Neuronal stem cell (in vitro differentiated cells): ENCODE data around the gene NADK2.
"Not testable (repeated sequence)": the region's sequence is repeated elsewhere in the genome, so short reads cannot be mapped to it uniquely, and the experiment has no call there.

Experiments used
- DNase-seq: peaks from one replicate; pipeline ENCODE4 v3.0.0-alpha.2; 2013; ENCODE audit warnings: low spot score
- H2AFZ ChIP-seq: one replicate; pipeline ENCODE4 v1.6.1; 2013; ENCODE audit warnings: mild to moderate bottlenecking, low read length, inconsistent platforms
- H2AK5ac ChIP-seq: 2 replicates; pipeline ENCODE4 v1.6.1; 2013; ENCODE audit warnings: low read depth, mild to moderate bottlenecking, inconsistent platforms, low read length, moderate library complexity, mixed read lengths
- H2BK120ac ChIP-seq: 2 replicates; pipeline ENCODE4 v1.6.1; 2013; ENCODE audit warnings: low read depth, mild to moderate bottlenecking, inconsistent platforms, low read length, moderate library complexity, mixed read lengths
- H2BK12ac ChIP-seq: one replicate; pipeline ENCODE4 v1.6.1; 2013; ENCODE audit warnings: low read length, inconsistent platforms
- H2BK15ac ChIP-seq: 2 replicates; pipeline ENCODE4 v1.6.1; 2013; ENCODE audit warnings: mild to moderate bottlenecking, low read length, inconsistent platforms, mixed read lengths
- H2BK5ac ChIP-seq: one replicate; pipeline ENCODE4 v1.6.1; 2013; ENCODE audit warnings: inconsistent platforms, mild to moderate bottlenecking, low read length, moderate library complexity
- H3K14ac ChIP-seq: one replicate; pipeline ENCODE4 v1.6.1; 2013; ENCODE audit warnings: low read length, inconsistent platforms
- H3K18ac ChIP-seq: 2 replicates; pipeline ENCODE4 v1.6.1; 2013; ENCODE audit warnings: low read length, inconsistent platforms
- H3K23ac ChIP-seq: 2 replicates; pipeline ENCODE4 v1.6.1; 2013; ENCODE audit warnings: low read depth, mild to moderate bottlenecking, mixed read lengths, low read length, inconsistent platforms; ENCODE audit not compliant: poor library complexity
- H3K27ac ChIP-seq: replicated peaks from 3 replicates; pipeline ENCODE4 v1.5.1; 2013; ENCODE audit warnings: low read length, inconsistent platforms
- H3K27me3 ChIP-seq, 3 experiments: 2 replicates each; pipeline ENCODE4 v1.6.1; 2013; ENCODE audit warnings: low read length in 3 of 3, mild to moderate bottlenecking in 2 of 3, inconsistent platforms in 1 of 3, low read depth in 1 of 3, mixed read lengths in 1 of 3, moderate library complexity in 1 of 3; ENCODE audit not compliant: control insufficient read depth in 3 of 3, insufficient read depth in 3 of 3
- H3K36me3 ChIP-seq, 2 donors: replicated peaks in 1 of 2; 2 replicates each; pipeline ENCODE4 v1.6.1; 2013; ENCODE audit warnings: low read length in 2 of 2; ENCODE audit not compliant: control insufficient read depth in 2 of 2, insufficient read depth in 2 of 2
- H3K4ac ChIP-seq: 2 replicates; pipeline ENCODE4 v1.6.1; 2013; ENCODE audit warnings: inconsistent platforms, mild to moderate bottlenecking, low read length, moderate library complexity
- H3K4me1 ChIP-seq, 2 donors: 1 replicate in 1 of 2; 2 replicates in 1 of 2; pipeline ENCODE4 v1.6.1; 2013; ENCODE audit warnings: low read length in 2 of 2, low read depth in 1 of 2; ENCODE audit not compliant: control insufficient read depth in 2 of 2, insufficient read depth in 1 of 2
- H3K4me2 ChIP-seq: one replicate; pipeline ENCODE4 v1.6.1; 2013; ENCODE audit warnings: mild to moderate bottlenecking, low read length, inconsistent platforms; ENCODE audit not compliant: insufficient read depth, poor library complexity, severe bottlenecking
- H3K4me3 ChIP-seq, 2 donors: 2 replicates each; pipeline ENCODE4 v1.5.1; 2013; ENCODE audit warnings: low read length in 2 of 2, mild to moderate bottlenecking in 2 of 2, inconsistent platforms in 1 of 2, moderate library complexity in 1 of 2
- H3K79me1 ChIP-seq: one replicate; pipeline ENCODE4 v1.6.1; 2013; ENCODE audit warnings: low read depth, mild to moderate bottlenecking, inconsistent platforms, low read length, moderate library complexity
- H3K9ac ChIP-seq: one replicate; pipeline ENCODE4 v1.6.1; 2013; ENCODE audit warnings: mild to moderate bottlenecking, low read depth, low read length, inconsistent platforms; ENCODE audit not compliant: poor library complexity
- H3K9me3 ChIP-seq, 2 donors: replicated peaks in 1 of 2; 2 replicates each; pipeline versions ENCODE3 to v1.6.1; 2013; ENCODE audit warnings: low read length in 2 of 2, mild to moderate bottlenecking in 2 of 2, inconsistent platforms in 1 of 2, low read depth in 1 of 2, mixed read lengths in 1 of 2, moderate library complexity in 1 of 2; ENCODE audit not compliant: control insufficient read depth in 2 of 2, insufficient read depth in 1 of 2
- H4K8ac ChIP-seq: one replicate; pipeline ENCODE4 v1.6.1; 2013; ENCODE audit warnings: low read depth, mild to moderate bottlenecking, inconsistent platforms, low read length, moderate library complexity
- H4K91ac ChIP-seq: one replicate; pipeline ENCODE4 v1.6.1; 2013; ENCODE audit warnings: low read length, low read depth, mild to moderate bottlenecking, inconsistent platforms; ENCODE audit not compliant: poor library complexity
- WGBS, 2 donors: extraction: QIAGEN DNeasy Blood & Tissue Kit; methylation state at CpG; one replicate each; pipeline ENCODE4 v1.1.7; 2013; ENCODE audit warnings: missing lambda C conversion rate in 2 of 2, mixed read lengths in 1 of 2; ENCODE audit not compliant: insufficient read length in 2 of 2, insufficient replicate concordance in 1 of 2; ENCODE audit errors: extremely low coverage in 2 of 2; 5-methylcytosine and 5-hydroxymethylcytosine counted together

The NADK2 gene

DNA sequence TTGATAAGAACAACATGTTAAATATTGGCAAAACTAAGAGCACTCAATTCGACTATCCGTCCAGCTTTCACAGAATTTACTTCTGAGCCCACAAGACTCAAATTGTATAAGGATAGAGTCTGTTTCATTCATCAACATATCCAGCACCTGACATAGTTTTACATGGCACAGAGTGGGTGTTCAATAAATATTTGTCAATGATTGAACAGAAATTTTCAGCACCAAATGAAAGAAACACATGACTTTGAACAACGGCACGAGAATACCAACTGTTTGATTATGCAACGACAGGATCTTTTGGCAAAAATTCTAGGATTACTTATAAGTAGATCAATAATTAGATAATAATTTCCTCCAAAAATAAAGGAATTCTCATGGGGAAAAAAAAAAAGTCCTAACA is 48.0 kb downstream of the NADK2 start:
- Histone ChIP-seq H4K91ac (no peak overlapping the region), H3K14ac (no peak overlapping the region), H2BK15ac (no peak overlapping the region), H2BK5ac (no peak overlapping the region), H3K79me1 (no peaks in the 10 kb centered on the region), H3K4me3 (no peak overlapping the region), H2BK12ac (no peak overlapping the region), H3K27ac (no peak overlapping the region), H2AK5ac (no peak overlapping the region), H3K4me1 (no peaks in the 10 kb centered on the region), H3K4me2 (no peak overlapping the region), H3K18ac (no peak overlapping the region), H3K9me3 (peaks cover 2 to 25% of the 10 kb centered on the region in 2 donors), H3K27me3 (no peaks in the 10 kb centered on the region), H3K23ac (no peak overlapping the region), H4K8ac (no peak overlapping the region), H3K9ac (no peak overlapping the region), H3K36me3 (peaks cover 2 to 86% of the 10 kb centered on the region in 2 donors), H2AFZ (no peak overlapping the region), H3K4ac (no peak overlapping the region), H2BK120ac (no peak overlapping the region)
- no peak for DNase-seq
- no CpG with 5 or more reads among the region's 5 CpGs for WGBS, 2 donors

DNA sequence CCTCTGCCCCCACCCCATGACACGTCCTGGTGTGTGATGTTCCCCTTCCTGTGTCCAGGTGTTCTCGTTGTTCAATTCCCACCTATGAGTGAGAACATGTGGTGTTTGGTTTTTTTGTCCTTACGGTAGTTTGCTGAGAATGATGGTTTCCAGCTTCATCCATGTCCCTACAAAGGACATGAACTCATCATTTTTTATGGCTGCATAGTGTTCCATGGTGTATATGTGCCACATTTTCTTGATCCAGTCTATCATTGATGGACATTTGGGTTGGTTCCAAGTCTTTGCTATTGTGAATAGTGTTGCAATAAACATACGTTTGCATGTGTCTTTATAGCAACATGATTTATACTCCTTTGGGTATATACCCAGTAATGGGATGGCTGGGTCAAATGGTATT is 57.3 kb downstream of the NADK2 start:
- not testable (repeated sequence) for H2BK120ac ChIP-seq, H3K4me1 ChIP-seq, H3K23ac ChIP-seq, H3K18ac ChIP-seq, H3K27ac ChIP-seq, H3K4me3 ChIP-seq, H2BK5ac ChIP-seq, H3K9ac ChIP-seq, H2BK15ac ChIP-seq, H3K14ac ChIP-seq, H3K4ac ChIP-seq, H2BK12ac ChIP-seq, DNase-seq, H3K79me1 ChIP-seq, H3K4me2 ChIP-seq, H4K8ac ChIP-seq, H2AFZ ChIP-seq, H3K27me3 ChIP-seq, H4K91ac ChIP-seq, H3K9me3 ChIP-seq, H2AK5ac ChIP-seq
- H3K36me3 ChIP-seq = peaks cover 4 to 47% of the 10 kb centered on the region in 2 donors
- WGBS, 2 donors = no CpG with 5 or more reads among the region's 4 CpGs

- Histone ChIP-seq H4K91ac (no peak overlapping the region), H3K79me1 (no peaks in the 10 kb centered on the region), H2BK15ac (no peak overlapping the region), H3K23ac (no peak overlapping the region), H3K4me3 (no peak overlapping the region), H2AK5ac (no peak overlapping the region), H3K27me3 (no peaks in the 10 kb centered on the region), H3K4me2 (no peak overlapping the region), H3K4me1 (peaks cover 0 to 4% of the 10 kb centered on the region in 2 donors), H2AFZ (no peak overlapping the region), H3K9ac (no peak overlapping the region), H2BK12ac (no peak overlapping the region), H3K27ac (no peak overlapping the region), H3K18ac (no peak overlapping the region), H3K9me3 (no peaks in the 10 kb centered on the region), H3K14ac (no peak overlapping the region), H4K8ac (no peak overlapping the region), H2BK120ac (no peak overlapping the region), H3K4ac (no peak overlapping the region), H2BK5ac (no peak overlapping the region), H3K36me3 (peaks cover 6 to 73% of the 10 kb centered on the region in 2 donors)
- no CpG with 5 or more reads among the region's 2 CpGs for WGBS, 2 donors
- DNase-seq = no peak
Measured at GRCh38 chr5:36181774-36182173, 60.0 kb downstream of the NADK2 start.

DNA sequence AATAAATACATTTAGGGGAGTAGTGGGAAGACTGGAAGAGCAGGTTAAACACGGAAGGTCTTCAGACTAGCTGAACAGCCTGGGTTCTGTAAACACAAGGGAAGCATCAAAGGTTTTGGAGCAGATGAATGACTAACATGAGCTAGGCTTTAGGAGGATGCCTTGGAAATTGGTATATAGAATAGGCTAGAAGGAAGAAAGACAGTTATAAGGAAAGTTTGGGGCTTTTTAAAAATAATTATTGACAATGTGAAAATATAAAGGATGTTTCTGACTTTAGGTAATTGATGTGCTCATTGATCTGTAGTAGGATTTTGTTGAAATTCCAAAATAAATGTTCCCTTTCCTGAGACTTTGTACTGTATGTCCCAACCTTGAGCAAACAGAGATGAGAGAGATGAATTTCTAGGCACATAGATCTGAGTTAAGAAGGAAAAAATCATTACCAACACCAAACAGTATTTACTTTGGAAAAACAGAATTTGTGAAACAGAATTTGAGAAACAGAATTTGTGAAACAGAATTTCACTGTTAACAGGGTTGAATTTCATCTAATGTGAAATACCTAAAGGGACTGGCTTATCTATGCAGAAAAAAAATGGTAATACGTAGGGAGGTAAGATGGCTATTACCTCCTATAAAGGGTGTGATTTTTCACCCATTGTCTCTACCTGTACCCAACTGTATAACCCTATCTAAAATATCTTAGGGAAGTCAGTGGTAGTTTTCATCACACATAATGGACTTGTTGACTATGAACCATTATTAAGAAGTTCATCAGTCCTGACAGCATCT is 61.0 kb downstream of the NADK2 start:
- WGBS, 2 donors = no CpG with 5 or more reads among the region's 2 CpGs
- H4K8ac ChIP-seq = no peak overlapping the region
- no peak for DNase-seq
- H3K4me1 ChIP-seq = peaks cover 0 to 4% of the 10 kb centered on the region in 2 donors
- H2AK5ac ChIP-seq = no peak overlapping the region
- peaks cover 6 to 83% of the 10 kb centered on the region in 2 donors for H3K36me3 ChIP-seq
- no peak overlapping the region for H3K14ac ChIP-seq
- no peak overlapping the region for H3K9ac ChIP-seq
- H3K27ac ChIP-seq = no peak overlapping the region
- H3K4ac ChIP-seq = no peak overlapping the region
- no peaks in the 10 kb centered on the region for H3K27me3 ChIP-seq
- H2BK5ac ChIP-seq = no peak overlapping the region
- no peak overlapping the region for H3K23ac ChIP-seq
- no peak overlapping the region for H3K4me3 ChIP-seq
- no peaks in the 10 kb centered on the region for H3K79me1 ChIP-seq
- H2BK12ac ChIP-seq = no peak overlapping the region
- H2BK15ac ChIP-seq = no peak overlapping the region
- no peak overlapping the region for H2BK120ac ChIP-seq
- H4K91ac ChIP-seq = no peak overlapping the region
- H2AFZ ChIP-seq = no peak overlapping the region
- no peak overlapping the region for H3K18ac ChIP-seq
- no peak overlapping the region for H3K4me2 ChIP-seq
- no peaks in the 10 kb centered on the region for H3K9me3 ChIP-seq
